COLO668 (cell line): ENCODE measurements around the gene RAI14.
A peak's percentile ranks its signal among the peaks of the same experiment; 100 is the strongest.
"Not testable (repeated sequence)": the region's sequence is repeated elsewhere in the genome, so short reads cannot be mapped to it uniquely, and the experiment has no call there.

ENCODE experiments used
- DNase-seq: peaks from one replicate; lab custom pipeline; 2025; ENCODE audit not compliant: unreplicated experiment; lab: John Stamatoyannopoulos, UW

Gene RAI14

DNA sequence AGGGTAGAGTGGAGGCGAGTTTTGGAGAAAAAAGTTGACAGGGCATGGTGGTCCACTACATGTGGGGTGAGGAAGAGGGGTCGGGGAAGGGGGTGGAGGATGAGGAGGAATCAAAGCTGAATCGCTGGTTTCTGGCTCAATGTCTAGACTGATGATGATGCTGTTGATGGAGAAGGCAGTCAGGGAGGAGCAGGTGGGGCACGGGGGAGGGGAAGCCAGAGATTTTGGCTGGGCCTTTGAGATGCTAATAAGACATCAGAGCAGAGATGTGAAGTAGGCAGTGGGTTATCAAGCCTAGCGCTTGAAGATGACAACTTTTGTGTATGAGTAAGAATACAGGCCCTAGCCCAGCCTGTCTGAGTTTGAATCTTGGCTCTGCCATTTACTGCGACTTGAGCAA lies 150.4 kb downstream of the RAI14 start:
- DNase-seq, result no peak

- no peak for DNase-seq
These were observed 155.6 kb downstream of the RAI14 start for GRCh38 chr5:34811706-34812105.

DNA sequence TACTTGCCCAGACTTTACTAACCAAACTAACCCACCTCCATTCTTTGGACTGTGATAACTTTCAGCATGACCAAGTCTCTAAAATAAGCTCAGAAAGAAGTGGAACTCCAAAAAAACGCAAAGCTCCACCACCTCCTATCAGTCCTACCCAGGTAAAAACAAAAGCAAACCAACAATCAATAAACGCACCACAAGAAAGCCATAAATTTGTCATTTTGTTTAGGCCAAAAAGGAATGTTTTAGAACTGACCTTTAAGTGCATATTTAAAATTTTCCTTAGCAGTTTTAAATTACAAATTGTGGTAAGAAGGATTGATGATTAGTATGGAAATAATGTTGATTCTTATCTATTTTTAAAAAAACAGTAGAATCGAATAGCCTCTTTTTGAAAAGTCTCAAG lies 157.4 kb downstream of the RAI14 start:
- DNase-seq, result no peak

DNA sequence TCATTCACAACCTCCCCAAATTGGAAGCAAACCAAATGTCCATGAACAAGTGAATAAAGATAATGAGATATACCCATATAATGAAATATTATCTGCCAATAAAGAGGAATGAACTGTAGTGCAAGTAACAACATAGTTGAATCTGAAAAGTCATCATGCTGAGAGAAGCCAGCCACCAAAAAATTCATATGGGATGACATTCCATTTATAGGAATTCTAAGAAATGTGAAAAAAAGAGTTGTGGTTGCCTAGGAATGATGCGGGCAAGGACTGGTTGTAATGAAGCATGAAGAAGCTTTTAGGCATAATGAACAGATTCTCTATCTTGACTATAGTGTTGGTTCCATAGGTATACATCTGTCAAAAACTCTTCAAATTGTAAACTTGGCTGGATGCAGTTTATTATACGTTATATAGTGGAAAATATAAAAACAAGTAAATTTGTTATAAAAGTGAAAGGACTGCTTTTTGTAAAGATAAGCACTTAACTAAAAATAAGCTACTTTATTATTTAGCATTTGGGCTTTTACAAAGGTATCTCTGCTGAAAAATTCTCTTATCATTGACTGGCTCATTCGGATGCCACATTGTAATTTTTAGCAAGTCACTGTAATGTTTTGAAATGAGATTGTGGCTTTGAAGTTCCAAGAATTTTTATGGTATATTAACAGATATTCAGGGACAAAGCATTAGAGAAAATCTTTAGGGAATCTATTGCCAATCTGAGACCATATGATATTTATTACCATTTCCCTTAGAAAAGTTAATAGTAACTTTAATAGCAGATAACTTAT lies 161.6 kb downstream of the RAI14 start:
- DNase-seq, result no peak

DNA sequence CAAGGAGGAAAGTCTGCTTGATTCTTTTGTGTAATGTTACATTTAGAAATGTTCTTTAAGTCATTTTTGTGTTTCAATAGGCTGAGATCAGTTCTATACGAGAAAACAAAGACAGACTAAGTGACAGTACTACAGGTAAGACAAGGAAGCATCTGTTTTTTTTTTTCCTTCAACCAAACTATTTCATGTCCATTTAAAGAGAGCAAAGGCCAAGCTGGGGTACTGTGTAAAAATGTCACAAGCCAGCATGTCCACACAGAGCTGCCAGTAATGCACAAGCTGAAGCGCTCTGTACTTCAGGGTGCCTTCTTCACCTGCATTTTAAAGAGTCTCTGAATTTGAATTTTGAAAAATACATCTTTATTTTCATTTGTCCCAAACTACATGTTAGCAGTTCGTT lies 162.6 kb downstream of the RAI14 start:
- no peak for DNase-seq

GRCh38 chr5:34820593-34820992 lies 164.5 kb downstream of the RAI14 start:
- DNase-seq, result no peak

DNA sequence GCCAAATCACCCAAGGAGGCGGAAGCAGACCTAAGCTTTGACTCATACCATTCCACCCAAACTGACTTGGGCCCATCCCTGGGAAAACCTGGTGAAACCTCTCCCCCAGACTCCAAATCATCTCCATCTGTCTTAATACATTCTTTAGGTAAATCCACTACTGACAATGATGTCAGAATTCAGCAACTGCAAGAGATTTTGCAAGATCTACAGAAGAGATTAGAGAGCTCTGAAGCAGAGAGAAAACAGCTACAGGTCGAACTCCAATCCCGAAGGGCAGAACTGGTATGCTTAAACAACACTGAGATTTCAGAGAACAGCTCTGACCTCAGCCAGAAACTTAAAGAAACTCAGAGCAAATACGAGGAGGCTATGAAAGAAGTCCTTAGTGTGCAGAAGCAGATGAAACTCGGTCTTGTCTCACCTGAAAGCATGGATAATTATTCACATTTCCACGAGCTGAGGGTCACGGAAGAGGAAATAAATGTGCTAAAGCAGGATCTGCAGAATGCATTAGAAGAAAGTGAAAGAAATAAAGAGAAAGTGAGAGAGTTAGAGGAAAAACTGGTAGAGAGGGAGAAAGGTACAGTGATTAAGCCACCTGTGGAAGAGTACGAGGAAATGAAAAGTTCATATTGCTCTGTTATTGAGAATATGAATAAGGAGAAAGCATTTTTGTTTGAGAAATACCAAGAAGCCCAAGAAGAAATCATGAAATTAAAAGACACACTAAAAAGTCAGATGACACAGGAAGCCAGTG lies 167.0 kb downstream of the RAI14 start:
- DNase-seq, result no peak

DNA sequence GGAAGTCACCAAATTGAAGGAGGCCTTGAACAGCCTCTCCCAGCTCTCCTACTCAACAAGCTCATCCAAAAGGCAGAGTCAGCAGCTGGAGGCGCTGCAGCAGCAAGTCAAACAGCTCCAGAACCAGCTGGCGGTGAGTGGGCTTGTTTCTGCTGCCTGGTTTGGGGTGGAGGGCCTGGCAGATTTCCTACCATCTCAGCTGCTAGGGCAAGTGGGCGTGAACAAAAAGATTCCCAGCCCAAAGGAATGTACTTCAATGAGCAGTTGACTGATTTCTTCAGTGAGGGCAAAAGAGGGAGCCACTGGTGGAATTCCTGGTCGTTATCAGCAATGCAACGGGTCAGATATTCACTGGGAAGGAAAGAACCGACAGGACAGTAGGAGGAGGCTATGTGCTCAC lies 170.2 kb downstream of the RAI14 start:
- DNase-seq, result no peak

- DNase-seq, result no peak
These were observed 171.7 kb downstream of the RAI14 start for GRCh38 chr5:34827588-34828506.

DNA sequence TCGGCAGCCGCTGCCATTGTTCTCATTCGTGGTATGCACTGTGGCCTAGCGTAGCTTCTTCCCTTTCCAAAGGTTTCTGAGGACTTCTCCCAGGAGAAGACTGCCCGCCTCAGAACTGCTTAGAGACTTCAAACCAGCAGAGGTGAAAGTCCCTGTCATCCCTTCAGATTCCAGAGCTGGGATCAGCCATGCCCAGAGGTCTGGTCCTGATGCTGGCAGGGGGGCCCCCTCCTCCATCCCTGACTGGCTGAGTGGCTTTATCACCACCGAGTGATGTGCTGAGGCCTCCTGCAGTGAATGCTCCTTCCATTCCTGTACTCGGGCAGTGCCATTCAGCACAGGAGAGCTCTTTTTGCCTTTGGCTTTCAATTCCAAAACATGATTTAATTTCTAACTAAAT lies 174.7 kb downstream of the RAI14 start:
- DNase-seq, result not testable (repeated sequence)

- DNase-seq, result no peak
These were observed 175.2 kb downstream of the RAI14 start for GRCh38 chr5:34831303-34831702.

DNA sequence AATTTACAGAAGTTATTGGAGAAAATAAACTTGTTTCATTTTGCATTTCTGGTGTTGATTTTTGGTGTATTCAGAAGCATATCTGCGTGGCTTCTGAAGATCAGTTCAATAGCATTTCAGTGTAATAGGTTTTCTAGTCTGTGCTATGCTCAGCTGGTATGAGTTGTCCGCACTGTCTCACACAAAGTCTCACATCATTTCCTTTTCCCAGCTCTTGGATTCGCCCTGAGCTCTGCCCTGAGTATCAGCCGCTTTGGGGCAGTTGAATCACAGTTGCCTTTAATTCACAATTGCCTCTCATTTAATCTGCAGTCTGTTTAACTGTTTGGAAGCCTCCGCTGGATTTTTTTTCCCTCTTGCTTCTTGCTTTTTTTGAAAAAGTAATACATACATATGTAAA lies 176.4 kb downstream of the RAI14 start:
- DNase-seq, result no peak

GRCh38 chr5:34833090-34833489 lies 177.0 kb downstream of the RAI14 start:
- no peak for DNase-seq

- no peak for DNase-seq
These were observed 178.1 kb downstream of the RAI14 start for GRCh38 chr5:34833976-34834793.

GRCh38 chr5:34834794-34835089 lies 178.6 kb downstream of the RAI14 start:
- no peak for DNase-seq

DNA sequence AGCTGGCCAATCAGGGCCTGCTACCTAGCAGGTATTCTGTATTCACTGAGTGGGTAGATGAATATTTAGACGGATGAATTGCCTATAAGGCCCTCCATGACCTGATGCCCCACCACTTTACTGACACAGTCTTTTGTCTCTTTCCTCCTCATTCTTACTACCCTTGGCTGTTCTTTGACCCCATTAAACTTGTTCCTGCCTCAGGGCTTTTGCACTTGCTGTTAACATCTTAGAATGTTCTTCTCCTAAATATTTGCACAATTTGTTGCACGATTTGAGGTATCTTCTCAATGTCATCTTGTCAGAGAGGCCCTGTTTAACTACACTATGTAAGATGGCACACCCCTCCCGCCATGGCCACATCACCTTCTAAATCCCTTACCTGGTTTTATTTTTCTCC lies 179.5 kb downstream of the RAI14 start:
- DNase-seq, result no peak

DNA sequence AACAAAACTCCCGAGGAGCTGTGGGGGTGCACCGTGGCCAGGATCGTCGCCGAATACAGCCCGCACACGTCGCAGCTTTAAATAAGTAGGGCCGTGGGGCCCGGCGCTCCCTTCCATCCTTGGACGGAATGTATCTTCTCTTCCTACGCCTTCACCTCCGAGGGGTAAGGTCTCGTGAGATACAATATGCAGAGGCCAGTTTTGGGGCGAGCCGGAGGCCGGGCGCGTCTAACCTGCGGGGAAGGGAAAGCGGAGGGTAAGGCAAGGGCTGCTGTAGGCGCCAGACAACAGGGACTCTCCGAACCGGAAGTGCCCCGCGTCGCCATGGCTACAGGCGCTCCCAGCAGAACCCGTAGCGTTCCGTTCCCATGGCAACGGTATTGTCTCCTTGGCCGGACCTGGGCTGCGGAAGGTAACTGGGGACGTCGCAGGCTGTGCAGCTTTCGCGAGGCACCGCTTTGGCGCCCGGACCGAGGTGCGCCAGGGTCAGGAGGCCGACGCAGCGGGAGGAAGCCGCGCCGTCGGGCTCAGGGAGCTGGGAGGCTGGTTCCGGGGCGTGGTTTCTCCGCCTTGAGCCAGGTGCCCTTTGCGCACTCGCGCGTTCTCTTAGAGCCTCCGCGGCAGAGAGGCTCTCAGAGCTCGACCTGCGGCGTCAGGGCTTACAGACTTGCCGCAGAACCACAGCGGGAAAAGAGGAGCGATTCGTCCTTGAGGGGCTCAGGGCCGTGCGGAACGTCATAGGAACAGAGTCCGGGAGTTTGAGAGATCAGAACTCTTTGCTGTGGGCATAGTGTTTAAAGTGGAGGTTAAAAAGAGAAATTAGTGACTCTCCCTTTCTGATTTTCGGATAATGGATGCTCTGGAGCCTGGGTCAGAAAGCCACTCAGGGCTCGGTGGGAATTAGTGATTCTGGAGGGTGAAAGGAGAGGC lies 182.9 kb downstream of the RAI14 start, which contains the start of gene TTC23L:
Gene TTC23L, plus strand, starts transcription at position 380 of the 930 bp plus-strand sequence. CDS start 1,508 bp downstream, outside the sequence.
- peak; percentile 100 for DNase-seq

DNA sequence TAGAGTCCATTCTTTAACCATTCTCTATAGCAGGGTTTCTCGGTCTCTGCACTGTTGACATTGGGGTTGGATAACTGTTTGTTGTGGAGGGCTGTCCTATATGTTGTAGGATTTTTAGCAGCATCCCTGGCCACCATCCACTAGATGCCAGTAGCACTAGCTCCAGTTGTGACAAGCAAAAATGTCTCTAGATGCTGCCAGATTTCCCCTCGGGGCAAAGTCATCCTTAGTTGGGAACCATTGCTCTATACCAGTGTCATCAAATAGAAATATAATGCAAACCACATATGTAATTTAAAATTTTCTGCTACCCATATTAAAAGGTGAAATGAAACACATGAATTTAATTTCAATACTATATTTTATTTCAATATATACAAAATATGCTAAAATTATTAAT lies 185.7 kb downstream of the RAI14 start:
- DNase-seq, result no peak

DNA sequence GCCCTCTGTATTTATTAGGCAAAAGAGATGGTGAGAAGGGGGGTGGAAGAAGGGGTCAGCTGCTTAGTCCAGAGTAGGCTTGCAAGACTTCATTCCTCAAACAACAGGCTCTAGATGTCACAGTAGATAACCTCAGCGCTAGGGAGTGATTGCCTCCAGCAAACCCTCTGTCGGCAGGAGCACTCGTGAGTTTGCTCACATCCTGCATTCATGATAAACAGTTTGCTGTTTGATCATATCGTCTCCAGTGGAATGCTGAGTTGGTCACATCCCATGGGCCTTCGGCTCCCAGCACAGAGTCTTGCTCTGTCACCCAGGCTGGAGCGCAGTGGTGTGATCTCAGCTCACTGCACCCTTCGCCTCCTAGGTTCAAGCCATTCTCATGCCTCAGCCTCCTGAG lies 186.4 kb downstream of the RAI14 start:
- DNase-seq, result no peak

DNA sequence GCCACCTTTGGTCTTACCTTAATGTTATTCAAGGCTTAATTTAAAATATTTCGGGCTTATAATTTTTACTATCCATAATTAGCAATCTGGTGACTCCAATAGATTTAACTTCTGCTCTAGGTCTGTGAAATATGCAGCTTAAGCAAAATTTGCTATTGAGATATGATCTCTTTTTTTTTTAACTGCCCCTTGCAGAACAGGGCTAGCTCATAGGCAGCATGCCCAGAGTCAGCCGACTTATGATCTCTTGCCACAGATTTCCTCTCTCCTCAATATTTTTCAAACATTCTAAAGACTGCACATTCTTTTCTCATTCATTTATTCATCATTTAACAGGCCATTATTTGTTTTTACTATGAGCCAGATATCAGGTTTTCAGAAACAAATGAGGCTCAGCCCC lies 187.4 kb downstream of the RAI14 start:
- DNase-seq, result no peak
